Middle frontal gyrus (tissue), 1 donor: ENCODE results near the gene ATRNL1.

Source experiments
- DNase-seq: peaks from one replicate; pipeline ENCODE4 v3.0.0-alpha.2; 2015; ENCODE audit warnings: low spot score; ENCODE audit errors: extremely low spot score

Gene ATRNL1

DNA sequence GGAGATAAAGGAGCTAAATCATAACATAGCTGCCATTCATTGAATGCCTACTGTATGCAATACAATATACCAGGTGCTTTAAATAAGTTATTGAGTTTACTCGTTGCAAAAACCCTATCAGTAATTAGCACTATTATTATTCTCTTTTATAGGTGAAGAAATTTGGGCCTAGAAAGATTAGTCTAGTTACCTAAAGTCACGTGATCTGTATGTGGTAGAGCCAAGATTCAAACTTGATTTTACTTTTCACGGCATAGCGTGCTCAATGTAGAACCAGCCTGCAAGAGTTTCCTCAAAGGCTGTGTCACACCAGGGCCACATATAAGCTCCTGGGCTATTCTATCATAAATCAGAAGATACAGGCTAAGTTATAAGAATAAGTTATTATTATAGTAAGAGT, 740.0 kb downstream of the ATRNL1 start:
- no peak for DNase-seq

DNA sequence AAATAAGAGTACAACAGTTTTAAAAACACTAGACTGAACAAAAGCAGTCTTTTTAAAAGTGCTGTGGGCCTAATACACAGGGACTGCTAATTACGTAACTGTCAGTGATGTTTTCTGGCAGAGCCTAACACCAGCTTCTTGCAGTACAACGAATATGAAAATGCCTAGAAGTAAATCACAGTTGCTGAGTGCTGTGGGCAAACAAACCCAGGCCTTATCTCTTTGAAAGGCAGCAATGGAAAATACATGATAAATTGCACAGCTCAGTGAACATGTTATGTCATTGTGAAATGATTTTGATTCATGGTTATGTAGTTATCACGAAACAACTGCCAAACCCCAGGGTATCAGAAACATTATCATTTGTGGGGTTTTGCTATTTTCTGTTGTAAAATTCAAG, 751.4 kb downstream of the ATRNL1 start:
- DNase-seq, result no peak

DNA sequence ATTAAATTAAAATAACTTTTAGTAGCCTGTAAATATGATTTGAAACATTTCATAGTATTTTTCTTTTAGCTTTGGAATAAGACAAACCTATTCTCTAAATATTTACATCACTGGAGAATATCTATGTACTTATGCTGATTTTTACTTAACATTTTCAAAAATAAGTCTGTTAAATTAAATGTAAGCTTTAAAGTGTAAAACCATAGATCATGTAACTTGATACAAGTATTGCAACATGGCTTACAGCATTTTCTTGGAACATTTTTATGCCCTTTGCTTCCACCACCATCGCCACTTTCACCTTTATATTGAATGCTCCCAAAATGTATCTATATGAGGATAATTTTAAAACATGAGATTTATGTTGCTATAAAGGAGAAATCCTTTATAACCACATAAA, 752.8 kb downstream of the ATRNL1 start:
- DNase-seq, result no peak

DNA sequence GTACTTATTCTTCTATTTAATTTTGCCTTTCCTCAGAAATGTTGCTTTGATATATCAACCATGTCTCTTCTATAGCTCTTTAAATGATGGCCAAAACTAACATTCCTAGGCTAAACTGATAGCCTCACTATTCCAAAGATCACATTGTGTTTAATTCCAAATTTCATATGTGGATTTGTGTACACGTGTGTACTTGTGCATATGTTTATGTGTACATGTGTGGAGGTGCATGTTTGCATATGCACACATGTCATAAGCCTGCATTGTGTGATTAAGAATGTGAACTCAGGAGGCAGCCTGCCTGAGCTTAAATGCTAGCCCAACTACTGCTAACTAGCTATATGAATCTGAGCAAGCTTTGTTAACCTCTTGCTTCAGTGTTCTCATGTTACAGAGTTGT, 753.4 kb downstream of the ATRNL1 start:
- DNase-seq, result no peak

DNA sequence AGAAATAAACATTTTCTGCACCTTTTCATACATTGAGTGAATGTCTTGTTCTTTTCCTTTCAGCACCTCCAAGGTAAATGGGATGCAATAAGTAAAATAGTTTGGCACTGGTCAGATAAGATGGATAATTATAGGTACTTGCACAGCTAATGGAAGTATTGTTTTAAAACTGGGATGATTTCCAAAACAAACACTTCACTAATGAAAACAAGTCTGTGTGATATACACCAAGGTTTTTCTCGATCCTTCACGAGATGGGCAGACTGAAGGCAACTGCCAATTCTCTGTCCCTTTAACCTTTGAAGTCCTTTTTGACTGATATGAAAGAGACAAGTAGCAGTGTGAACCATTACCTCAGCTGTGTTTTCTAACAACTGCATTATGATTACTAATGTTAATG, 756.0 kb downstream of the ATRNL1 start:
- DNase-seq, result no peak

DNA sequence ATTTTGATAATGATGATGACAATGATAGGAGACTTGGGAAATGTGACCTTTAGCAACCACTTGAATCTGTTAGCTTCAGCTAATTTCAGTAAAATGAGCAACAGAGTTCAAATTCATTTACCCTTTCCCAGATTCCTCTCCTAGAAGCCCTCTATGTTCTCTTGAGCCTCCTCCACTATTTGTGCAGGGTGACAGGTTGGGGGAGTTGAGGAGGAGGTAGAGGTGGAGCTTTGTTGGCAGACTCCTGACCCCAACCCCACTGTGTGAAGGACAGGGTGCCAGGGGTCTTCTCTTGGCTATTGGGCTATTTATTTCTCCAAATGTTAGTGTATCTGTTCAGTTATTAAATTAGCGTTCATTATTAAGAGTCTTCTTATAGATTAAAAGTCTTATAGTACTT, 757.5 kb downstream of the ATRNL1 start:
- DNase-seq, result no peak

DNA sequence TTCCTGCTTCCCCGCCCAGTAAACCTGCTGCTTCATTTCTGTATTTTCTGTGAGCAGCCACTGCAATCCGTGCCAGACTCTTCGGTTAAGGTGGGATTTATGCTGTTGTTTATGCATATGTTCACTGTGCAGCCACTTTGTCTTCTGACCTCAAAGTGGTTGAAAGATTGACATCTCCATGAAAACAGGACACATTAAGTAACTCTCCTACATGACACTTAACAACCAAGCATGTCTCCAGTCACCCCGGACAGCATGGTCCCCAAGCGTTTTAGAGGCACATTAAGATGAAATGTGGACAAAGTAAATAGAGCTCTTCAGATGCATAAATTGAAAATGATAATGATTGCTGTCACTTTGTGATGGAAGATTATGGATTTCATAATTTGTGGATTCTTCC, 758.5 kb downstream of the ATRNL1 start:
- no peak for DNase-seq

DNA sequence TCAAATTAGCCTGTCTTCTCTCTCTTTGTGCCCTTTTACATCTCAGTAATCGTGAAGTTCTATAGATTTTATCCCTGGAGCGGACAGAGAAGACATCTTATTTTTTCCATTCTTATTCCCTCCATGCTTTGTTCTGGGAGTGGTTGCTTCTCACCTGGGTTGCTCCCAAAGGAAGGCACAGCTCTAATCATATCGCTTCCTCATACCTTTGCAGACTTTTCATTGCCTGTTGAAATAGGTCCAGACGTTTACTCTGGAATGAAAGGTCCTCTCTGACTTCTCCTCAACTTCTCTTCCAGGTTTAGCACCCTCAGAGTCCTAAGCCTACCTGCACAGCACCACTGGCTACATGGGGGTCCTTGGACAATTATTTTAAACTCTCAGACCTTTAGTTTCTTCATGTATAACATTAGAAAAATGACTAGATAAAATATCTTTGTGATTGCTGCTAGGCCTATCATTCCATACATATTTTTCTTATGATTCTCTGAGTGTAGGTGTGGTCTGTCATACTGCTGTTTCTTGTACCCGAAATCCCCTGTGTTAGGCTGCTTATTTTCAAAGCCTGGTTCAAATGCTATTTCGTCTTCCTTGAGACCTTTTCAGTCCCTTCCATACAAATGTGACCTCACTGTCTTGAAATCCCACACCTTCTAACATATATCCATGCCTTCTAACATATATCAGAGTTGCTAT, 761.7 kb downstream of the ATRNL1 start:
- DNase-seq, result no peak

DNA sequence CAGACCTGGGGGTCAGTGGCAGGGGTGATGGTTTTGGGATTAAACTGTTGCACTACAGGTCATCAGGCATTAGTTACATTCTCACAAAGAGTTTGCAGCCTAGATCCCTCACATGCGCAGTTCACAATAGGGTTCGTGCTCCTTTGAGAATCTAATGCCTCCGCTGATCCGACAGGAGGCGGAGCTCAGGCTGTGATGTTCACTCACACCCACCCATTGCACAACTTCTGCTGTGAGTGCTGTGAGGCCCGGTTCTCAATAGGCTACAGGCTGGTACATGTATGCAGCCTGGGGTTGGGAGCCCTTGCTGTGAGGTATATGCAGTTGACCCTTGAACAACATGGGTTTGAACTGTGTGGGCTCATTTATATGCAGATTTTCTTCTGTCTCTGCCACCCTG, 763.4 kb downstream of the ATRNL1 start:
- DNase-seq, result no peak

DNA sequence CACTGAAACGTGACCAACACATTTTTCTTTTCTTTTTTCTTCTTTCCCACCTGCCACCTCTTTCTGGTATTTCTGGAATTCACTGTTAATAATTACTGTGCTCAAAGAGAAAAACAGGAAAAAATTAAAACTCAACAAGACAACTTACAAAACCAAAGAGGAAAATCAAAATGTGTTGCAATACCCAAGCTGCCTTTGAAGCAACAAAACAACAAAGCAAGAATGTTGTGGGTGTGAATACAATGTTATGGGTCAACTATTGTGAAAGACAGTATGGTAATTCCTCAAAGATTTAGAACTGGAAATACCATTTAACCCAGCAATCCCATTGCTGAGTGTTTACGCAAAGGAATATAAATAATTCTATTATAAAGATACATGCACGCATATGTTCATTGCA, 764.7 kb downstream of the ATRNL1 start:
- DNase-seq, result no peak

DNA sequence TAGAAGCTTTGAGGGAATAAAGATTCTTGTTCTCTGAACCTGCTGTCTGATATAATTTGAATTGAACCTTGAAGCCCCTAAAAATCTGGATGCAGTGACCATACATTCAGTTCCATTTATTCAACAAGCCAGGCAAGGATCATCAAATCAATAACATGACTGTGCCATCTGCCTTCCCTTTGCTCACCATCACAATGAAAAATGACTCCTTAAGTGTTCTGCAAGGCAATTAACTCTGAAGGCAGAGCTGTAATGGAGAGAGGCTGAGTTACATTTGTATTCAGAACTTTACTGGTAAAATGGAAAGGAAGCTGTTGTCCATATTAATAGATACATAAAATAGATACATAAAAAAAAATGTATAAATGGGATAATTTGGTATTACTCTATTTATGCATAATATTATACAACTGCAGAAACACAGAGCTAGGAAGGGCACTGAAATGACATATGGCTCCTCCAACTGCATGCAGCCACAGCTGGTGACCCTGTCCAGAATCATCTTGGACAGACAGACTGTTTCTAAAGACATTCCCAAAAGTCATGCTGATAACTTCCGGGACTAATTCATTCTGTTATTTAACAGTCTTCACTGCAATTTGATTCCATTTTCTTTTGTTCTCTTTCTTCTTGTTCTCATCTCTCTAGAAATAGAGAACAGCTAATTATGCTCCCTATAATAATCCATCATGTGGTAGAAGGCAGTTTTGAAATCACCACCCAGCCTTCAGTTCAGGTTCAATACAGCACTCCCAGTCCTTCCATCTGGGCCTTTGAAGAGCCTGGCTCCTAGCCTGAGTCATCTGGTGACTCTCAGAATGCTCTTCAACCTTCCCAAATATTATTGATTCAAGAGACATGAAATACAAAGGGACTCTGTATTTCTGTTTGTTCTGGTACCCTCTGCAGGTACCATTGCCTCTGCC, 767.3 kb downstream of the ATRNL1 start:
- DNase-seq, result no peak

DNA sequence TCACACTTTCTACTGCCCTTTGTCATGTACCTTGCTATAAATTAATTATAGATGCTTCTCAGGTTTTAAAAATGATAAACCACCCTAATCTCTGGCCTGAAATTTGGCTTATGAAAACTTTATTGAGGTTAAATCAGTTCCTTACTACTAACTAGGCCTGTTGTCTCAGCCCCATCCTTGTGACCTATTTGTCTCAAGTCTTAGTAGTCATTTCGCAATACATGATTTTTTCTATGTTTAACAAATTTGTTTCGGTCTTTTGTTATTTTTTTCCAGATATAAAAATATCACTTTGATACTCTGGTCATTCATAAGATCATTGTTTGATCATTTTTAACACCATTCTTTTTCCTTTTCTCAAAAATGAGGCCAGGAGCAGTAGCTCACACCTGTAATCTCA, 768.3 kb downstream of the ATRNL1 start:
- DNase-seq, result no peak

DNA sequence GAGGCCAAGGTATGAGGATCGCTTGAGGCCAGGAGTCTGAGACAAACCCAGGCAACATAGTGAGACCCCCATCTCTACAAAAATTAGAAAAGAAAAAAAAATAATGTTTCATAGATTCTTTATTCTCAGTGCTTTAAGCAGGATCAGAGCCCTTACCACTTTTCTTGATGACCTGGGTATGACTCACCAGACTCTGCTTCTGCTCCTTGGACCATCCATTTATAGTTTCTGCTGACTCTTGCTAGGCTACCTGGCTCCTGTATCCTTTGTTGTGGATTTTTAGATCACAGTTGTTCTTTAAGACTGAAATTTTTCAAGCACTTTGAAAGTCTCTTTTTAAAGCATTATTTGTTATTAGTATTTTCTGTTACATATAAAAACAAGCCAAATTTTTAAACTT, 768.7 kb downstream of the ATRNL1 start:
- DNase-seq, result no peak

DNA sequence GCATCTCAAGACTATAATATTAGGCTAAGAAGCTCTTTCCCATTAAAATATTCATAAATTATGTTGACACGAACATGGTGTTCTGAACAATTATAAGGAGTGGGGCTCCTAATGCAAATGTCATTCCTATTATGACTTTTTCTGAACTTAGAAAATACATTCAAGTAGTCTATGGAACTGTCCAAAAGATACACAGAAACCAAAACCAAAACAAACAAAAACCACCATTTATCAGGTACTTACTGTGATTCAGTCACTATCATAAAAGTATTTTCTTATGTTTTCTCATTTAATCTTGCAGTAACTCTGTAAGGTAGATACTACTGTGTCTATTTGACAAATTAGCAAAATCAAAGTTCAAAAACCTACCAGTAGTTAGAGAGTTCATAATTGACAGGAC, 773.0 kb downstream of the ATRNL1 start:
- no peak for DNase-seq

DNA sequence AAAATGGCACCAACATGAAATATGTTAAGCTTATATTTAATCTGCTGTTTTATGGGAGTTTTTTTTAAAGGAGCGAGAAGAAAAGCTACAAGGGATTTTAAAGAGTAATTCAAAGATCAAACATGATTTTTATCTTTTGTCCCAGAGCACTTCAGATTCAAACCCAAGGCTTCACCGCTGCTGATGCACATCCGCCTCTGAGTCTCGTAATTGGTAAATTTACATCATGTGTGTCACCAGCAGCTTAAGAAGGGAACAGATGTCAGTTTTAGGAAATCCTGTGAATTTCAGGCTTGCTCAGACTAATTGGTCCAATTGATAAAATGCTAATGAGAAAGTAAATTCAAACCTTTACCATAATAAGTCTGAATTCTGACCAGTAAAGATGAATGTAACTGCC, 773.5 kb downstream of the ATRNL1 start:
- DNase-seq, result no peak

DNA sequence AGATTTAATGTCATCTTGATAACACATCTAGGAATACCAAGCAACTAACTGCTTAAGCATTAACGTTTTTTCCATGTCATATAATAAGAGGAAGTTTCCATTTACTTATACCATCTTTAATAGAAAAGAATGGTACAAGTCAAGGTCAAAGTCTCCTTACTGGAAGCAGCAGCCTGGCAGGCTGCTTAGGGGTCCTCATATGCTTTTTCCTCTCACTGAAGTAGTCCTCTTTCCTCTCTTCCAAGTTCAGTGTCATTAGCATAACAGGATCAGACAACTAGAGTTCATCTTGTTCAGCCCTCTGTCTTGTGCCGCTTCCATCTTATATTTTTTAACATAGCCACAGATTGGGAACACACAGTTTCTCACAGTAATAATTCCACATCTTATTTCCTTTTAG, 774.1 kb downstream of the ATRNL1 start:
- DNase-seq, result no peak

DNA sequence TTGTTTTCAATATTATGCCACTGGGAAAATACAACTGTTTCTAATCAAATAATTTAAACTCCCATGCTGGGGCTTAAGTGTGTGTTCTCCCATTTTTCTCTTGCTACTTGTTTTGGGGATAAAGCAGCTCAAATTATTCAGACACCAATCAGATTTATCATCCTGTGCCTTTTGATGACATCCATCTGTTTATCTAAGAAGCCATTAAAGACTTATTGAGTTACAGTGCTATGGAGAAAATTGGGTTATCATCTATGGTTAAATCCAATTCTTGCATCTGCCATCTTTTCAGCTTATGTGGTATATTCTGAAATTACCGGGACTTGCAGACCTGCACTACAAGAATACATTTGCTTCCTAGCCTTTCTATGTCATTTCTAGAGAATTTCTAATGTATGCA, 778.7 kb downstream of the ATRNL1 start:
- DNase-seq, result no peak

DNA sequence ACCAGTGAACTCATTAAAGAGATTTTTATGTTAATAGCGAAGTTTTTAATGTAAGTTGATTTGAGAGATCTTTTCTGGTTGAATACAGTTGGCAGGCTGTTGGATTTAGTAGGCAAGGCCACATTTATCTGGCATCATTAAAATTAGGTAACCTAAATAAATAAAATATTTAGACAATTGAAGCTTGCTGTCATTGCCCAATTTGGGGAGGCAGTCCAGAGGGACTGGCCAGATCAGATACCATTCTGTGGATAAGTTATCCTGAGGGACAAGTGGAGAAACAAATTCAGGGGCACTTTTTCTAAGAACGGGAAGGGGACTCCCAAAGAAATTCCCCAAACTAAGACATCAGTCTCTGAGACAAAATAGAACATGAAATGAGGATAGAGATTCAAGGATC, 782.0 kb downstream of the ATRNL1 start:
- no peak for DNase-seq

DNA sequence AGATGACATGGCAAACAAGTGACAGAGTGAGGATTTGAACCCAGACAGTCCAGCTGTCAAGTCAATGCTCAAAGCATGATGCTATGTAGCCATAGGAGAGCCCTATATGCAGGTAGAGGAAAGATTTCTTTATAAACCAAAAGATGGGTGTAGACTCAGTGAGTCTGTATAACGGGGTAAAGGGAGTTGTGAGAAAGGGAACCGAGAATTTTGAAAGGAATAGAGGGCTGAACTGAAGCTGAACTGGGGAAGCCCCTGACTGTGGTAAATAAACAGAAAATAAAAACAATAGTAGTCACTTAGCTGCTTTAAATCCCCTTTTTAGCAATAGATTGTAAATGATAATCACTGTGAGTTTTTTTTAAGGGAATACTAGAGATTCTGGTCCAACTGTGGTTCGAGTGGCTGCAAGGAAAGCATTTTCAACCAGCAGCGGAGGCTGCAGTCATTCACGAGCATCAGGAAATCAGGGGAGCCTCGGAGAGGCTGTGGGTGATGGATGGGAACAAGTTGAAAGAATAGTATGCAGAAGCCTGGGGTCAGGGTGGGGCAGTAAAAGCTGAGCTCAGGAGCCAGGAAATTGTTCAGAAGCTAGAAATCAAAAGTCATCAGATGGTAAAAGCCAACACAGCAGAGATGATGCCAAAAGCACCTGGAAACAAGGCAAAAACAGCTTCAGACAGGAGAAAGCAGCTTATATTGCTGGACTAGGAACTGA, 786.4 kb downstream of the ATRNL1 start:
- DNase-seq, result no peak

DNA sequence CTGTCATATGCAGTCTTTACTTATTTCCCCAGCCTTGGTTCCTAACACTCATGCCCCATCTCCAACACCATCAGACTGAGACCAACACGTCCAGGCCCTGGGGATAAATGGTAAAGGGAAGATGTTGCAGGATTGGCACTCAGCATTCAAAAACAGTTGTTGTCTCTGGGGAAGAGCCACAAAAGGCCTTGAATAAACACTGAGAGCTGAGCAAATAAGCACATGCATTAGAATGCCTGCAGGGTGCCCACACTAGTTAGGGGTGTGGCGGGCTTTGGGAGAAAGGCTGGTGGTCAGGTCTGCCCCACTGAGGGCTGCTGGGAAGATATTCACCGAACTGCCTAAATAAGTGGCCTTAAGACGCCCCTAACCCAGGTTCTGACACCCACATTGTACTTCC, 788.9 kb downstream of the ATRNL1 start:
- DNase-seq, result no peak

DNA sequence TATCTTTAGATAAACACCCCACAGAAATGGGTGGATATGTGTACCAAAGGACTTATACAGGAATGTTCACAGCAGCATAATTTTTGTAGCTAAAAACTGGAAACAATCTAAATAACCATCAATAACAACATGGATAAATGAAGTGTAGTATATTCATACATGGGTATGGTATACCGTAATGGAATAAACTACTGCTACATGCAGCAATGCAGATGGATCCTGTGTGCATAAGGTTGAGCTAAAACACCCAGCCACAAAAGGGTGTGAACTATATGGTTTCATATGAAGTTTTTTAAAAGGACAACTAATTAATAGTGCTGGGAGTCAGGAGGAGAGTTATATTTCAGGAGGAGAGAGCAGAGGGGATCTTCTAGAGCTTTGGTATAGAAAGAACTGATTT, 790.2 kb downstream of the ATRNL1 start:
- no peak for DNase-seq

DNA sequence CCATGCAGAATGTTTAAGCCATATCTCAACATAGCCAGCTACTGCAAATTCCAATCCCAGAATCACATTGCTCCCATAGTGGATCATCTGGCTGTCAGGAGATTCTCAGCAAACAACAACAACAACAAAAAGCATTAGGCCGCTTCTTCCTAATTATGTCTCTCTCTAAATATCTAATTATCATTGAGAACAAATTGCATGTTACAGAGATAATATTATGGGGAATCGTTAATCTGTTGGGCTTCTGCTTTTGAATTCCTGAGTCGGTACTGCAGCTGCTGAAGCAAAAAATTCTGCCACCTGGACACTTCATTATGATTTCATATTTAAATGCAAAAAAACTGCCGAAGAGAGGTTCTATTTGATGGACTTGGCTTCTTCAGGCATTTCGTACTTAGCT, 791.2 kb downstream of the ATRNL1 start:
- no peak for DNase-seq
